GM12878 (cell line): ENCODE measurements around the gene MRNIP. TPM values are rescaled to one million over a fixed set of nuclear protein-coding genes. Genes with fewer than 3 reads are reported as not detected.
A peak's percentile ranks its signal among the peaks of the same experiment; 100 is the strongest.

Experiments used
- ATAC-seq: fragments of 200-7000 bp; cut with Tn5 transposase; 3 replicates; pipeline ENCODE4 v1.9.1; 2020; ENCODE audit warnings: mild to moderate bottlenecking, moderate library complexity
- BruUV-seq: library from RNA; stranded (reverse); fragments of 400-500 nt; replicated peaks from 2 replicates; lab custom pipeline; 2021; lab: Mats Ljungman, UMichigan
- CTCF ChIA-PET: fragments of 300-600 bp; sonication (Branson Sonifier 250); formaldehyde crosslinking; extraction: SDS; loops from one replicate; lab custom pipeline; 2021; ENCODE audit warnings: inconsistent platforms; lab: Yijun Ruan, JAX
- POLR2A ChIA-PET: fragments of 350-600 bp; formaldehyde crosslinking; extraction: SDS; loops from one replicate; lab custom pipeline; 2021; ENCODE audit warnings: inconsistent platforms; lab: Charles Lee
- RAD21 ChIA-PET: fragments of 300-600 bp; sonication (Branson Sonifier 250); formaldehyde crosslinking; loops from one replicate; lab custom pipeline; 2023; ENCODE audit warnings: antibody characterized with exemption; ENCODE audit not compliant: unreplicated experiment; lab: Charles Lee
- SMC1A ChIA-PET: fragments of 300-600 bp; sonication (Branson Sonifier 250); formaldehyde crosslinking; loops from one replicate; lab custom pipeline; 2023; ENCODE audit not compliant: unreplicated experiment, uncharacterized antibody; lab: Charles Lee
- DNase-seq: peaks from one replicate; pipeline ENCODE4 v3.0.0-alpha.2; 2011; ENCODE audit warnings: low read depth, low spot score
- FAIRE-seq: peaks from 3 replicates; lab custom pipeline; 2011; peaks lifted over from hg19 to GRCh38; lab: Jason Lieb, UNC
- H2AFZ ChIP-seq: 2 replicates; pipeline ENCODE4 v1.6.0; 2011; ENCODE audit warnings: low read depth, low read length, control low read depth; ENCODE audit not compliant: control insufficient read depth
- H3K27ac ChIP-seq: 2 replicates; pipeline ENCODE4 v1.5.1; 2011; ENCODE audit warnings: control low read depth; ENCODE audit not compliant: control insufficient read depth, insufficient read depth
- H3K27me3 ChIP-seq, 2 experiments: replicated peaks in 1 of 2; 2 replicates each; pipeline versions ENCODE4 v1.6.0 to v1.6.1; 2011; ENCODE audit warnings: low read length in 1 of 2; ENCODE audit not compliant: control insufficient read depth in 2 of 2, insufficient read depth in 2 of 2
- H3K36me3 ChIP-seq, 2 experiments: 2 replicates each; pipeline ENCODE4 v1.5.1; 2011; ENCODE audit warnings: low read length in 1 of 2; ENCODE audit not compliant: control insufficient read depth in 2 of 2, insufficient read depth in 2 of 2
- H3K4me1 ChIP-seq: 2 replicates; pipeline ENCODE4 v1.6.1; 2011; ENCODE audit warnings: mild to moderate bottlenecking, low read length, moderate library complexity, mixed read lengths; ENCODE audit not compliant: control insufficient read depth, insufficient read depth
- H3K4me2 ChIP-seq: 2 replicates; pipeline ENCODE4 v1.6.0; 2011; ENCODE audit warnings: control low read depth; ENCODE audit not compliant: control insufficient read depth, insufficient read depth
- H3K4me3 ChIP-seq: fragments of 200-600 bp; sonication (generic); 2 replicates; pipeline ENCODE4 v1.5.1; 2016
- H3K79me2 ChIP-seq: 2 replicates; pipeline ENCODE4 v1.6.0; 2011; ENCODE audit warnings: low read length; ENCODE audit not compliant: control insufficient read depth, insufficient read depth
- H3K9ac ChIP-seq: 2 replicates; pipeline ENCODE4 v1.8.0; 2011; ENCODE audit warnings: low read length, control low read depth, mixed read lengths; ENCODE audit not compliant: control insufficient read depth, insufficient read depth
- H3K9me3 ChIP-seq: replicated peaks from 3 replicates; pipeline ENCODE4 v1.5.1; 2011; ENCODE audit warnings: mild to moderate bottlenecking, low read length; ENCODE audit not compliant: control insufficient read depth, insufficient read depth
- H4K20me1 ChIP-seq: 2 replicates; pipeline ENCODE4 v1.6.0; 2011; ENCODE audit not compliant: control insufficient read depth, insufficient read depth
- ATF7 ChIP-seq: fragments of 450-650 bp; IDR thresholded peaks from 2 replicates; pipeline ENCODE4 v1.6.1; 2016; ENCODE audit warnings: low read depth, mild to moderate bottlenecking
- BACH1 ChIP-seq: fragments of 450-650 bp; IDR thresholded peaks from 2 replicates; pipeline ENCODE4 v1.6.1; 2017; ENCODE audit warnings: mild to moderate bottlenecking, borderline replicate concordance
- BCLAF1 ChIP-seq: fragments of 450-650 bp; IDR thresholded peaks from 2 replicates; pipeline ENCODE4 v1.6.1; 2017; ENCODE audit warnings: antibody characterized with exemption, mild to moderate bottlenecking, moderate library complexity
- EED ChIP-seq: sonication (generic); IDR thresholded peaks from 2 replicates; pipeline ENCODE4 v1.6.1; 2016; ENCODE audit warnings: antibody characterized with exemption, low read depth
- IKZF2 ChIP-seq, 2 experiments: fragments of 450-650 bp; IDR thresholded peaks; 2 replicates each; pipeline ENCODE4 v1.6.1; 2017; ENCODE audit warnings: mild to moderate bottlenecking in 2 of 2, moderate library complexity in 2 of 2
- NR2C2 ChIP-seq: IDR thresholded peaks from 2 replicates; pipeline ENCODE4 v1.6.1; 2011; ENCODE audit warnings: borderline replicate concordance, low read depth; ENCODE audit not compliant: control insufficient read depth, insufficient read length
- PAX8 ChIP-seq: fragments of 450-650 bp; IDR thresholded peaks from 2 replicates; pipeline ENCODE4 v1.6.1; 2017; ENCODE audit warnings: mild to moderate bottlenecking, moderate library complexity
- POLR2AphosphoS5 ChIP-seq: IDR thresholded peaks from 2 replicates; pipeline ENCODE4 v1.6.1; 2011; ENCODE audit warnings: mild to moderate bottlenecking, low read length, inconsistent platforms
- WRNIP1 ChIP-seq: IDR thresholded peaks from 2 replicates; pipeline ENCODE4 v1.6.1; 2011; ENCODE audit warnings: low read depth, low read length, improper control_type of control experiment, borderline replicate concordance
- WGBS: methylation state at CpG from one replicate; pipeline ENCODE4 v1.1.6; 2016; ENCODE audit warnings: low lambda C conversion rate; ENCODE audit not compliant: insufficient replicate concordance, insufficient coverage; ENCODE audit errors: missing lambda C conversion rate; 5-methylcytosine and 5-hydroxymethylcytosine counted together
- in situ Hi-C: fragments of 300-500 bp; cut with MboI; formaldehyde crosslinking; loops from 9 replicates; pipeline ENCODE4 v1.14.3; 2018; ENCODE audit warnings: mixed read lengths
- intact Hi-C: fragments of 100-400 bp; cut with micrococcal nuclease; formaldehyde crosslinking; loops from one replicate; pipeline ENCODE4 v1.14.2; 2022; ENCODE audit not compliant: unreplicated experiment
- polyA plus RNA-seq, 11 experiments: library from polyadenylated mRNA; depleted of rRNA in 4 of 11; unstranded in 6 of 11; stranded (reverse) in 5 of 11; fragments of >200 nt; fragmentation: Nextera tagmentation in 4 of 11; fragmentation: Illumina TruSeq in 1 of 11; extraction: Ambion mirVana in 4 of 11; extraction: Trizol in 1 of 11; gene quantifications; 1 replicate in 1 of 11; 2 replicates in 10 of 11; pipeline versions ENCODE4 v1.2.1 to v1.2.3, GENCODE V29; 2011 to 2016; ENCODE audit warnings: inconsistent platforms in 2 of 11, missing spikeins in 2 of 11, low read depth in 1 of 11
- total RNA-seq, 4 experiments: library from RNA; depleted of rRNA in 3 of 4; stranded (reverse); fragments of >200 nt in 3 of 4; fragmentation: Illumina TruSeq in 1 of 4; extraction: Trizol in 1 of 4; gene quantifications; 2 replicates each; pipeline versions ENCODE4 v1.2.1 to v1.2.3, GENCODE V29; 2013 to 2021

MRNIP gene
- total and polyA plus RNA-seq, 10 of the 15 experiments (the other 5 are each of a cell fraction or from before 2014, with no cell fraction given) = 2.4 to 30.4 (median 13.1) TPM

- no peak overlapping the region for H3K4me2 ChIP-seq
- FAIRE-seq (no peak), ATAC-seq (no peak), DNase-seq (no peak)
- ChIA-PET SMC1A (interaction anchor here (1.1 to 1.6 kb wide), 4 partner anchors 53 to 172 kb away, joined by 3 to 7 read pairs (median 6); partner anchors contain the start of gene MRNIP), CTCF (interaction anchor here (0.6 to 3.2 kb wide), 11 partner anchors 8 to 448 kb away, joined by 3 to 19 read pairs (median 5); partner anchors contain the start of genes MRNIP and SQSTM1), RAD21 (interaction anchor here (1.0 to 1.7 kb wide), 5 partner anchors 15 to 104 kb away, joined by 3 to 6 read pairs (median 4); no protein-coding TSS in a partner anchor), POLR2A (interaction anchor here (1.4 kb wide), 1 partner anchor 18 kb away, joined by 4 read pairs; the partner anchor contains the start of gene SQSTM1)
- H3K4me1 ChIP-seq = peaks cover 16% of the 10 kb centered on the region
- no peak overlapping the region for H3K27ac ChIP-seq
- no peaks in the 10 kb centered on the region for H3K9me3 ChIP-seq
- intact Hi-C loops (loop anchor here (1.0 kb wide), 1 partner anchor 172 kb away; no protein-coding TSS in a partner anchor), in situ Hi-C loops (loop anchor here (5.0 to 25.0 kb wide), 2 partner anchors 109 to 1009 kb away; partner anchors contain the start of gene MGAT1)
- H3K9ac ChIP-seq = no peak overlapping the region
- H3K27me3 ChIP-seq = no peaks in the 10 kb centered on the region
- BruUV-seq = no TSS peak
- no peaks in the 10 kb centered on the region for H4K20me1 ChIP-seq
- H2AFZ ChIP-seq = no peak overlapping the region
- no peak overlapping the region for H3K4me3 ChIP-seq
- TF ChIP-seq PAX8 = no peak
- no peak for TF ChIP-seq NR2C2
- no peak for TF ChIP-seq BACH1
- TF ChIP-seq POLR2AphosphoS5 = 0 out of 2 replicates have a peak, but pooled peaks have one; percentile 27
- no peak for TF ChIP-seq BCLAF1
- TF ChIP-seq ATF7 = no peak
- TF ChIP-seq IKZF2 (IDR thresholded peaks at IDR 0.05) = no peak
- no peak for TF ChIP-seq EED
- TF ChIP-seq WRNIP1 = no peak
- peaks cover 31% of the 10 kb centered on the region for H3K79me2 ChIP-seq
- H3K36me3 ChIP-seq = peaks cover 0 to 11% of the 10 kb centered on the region in 2 experiments; a peak in 2 of 4 replicates
- WGBS = 68% methylated on average over 11 of the region's 11 CpGs
Observed at GRCh38 chr5:179802950-179803562, 55.6 kb downstream of the MRNIP start.
